ENCODE measurements around the gene PLAGL1.
"Not testable (repeated sequence)": the region's sequence is repeated elsewhere in the genome, so short reads cannot be mapped to it uniquely, and the experiment has no call there.

PLAGL1 gene

DNA sequence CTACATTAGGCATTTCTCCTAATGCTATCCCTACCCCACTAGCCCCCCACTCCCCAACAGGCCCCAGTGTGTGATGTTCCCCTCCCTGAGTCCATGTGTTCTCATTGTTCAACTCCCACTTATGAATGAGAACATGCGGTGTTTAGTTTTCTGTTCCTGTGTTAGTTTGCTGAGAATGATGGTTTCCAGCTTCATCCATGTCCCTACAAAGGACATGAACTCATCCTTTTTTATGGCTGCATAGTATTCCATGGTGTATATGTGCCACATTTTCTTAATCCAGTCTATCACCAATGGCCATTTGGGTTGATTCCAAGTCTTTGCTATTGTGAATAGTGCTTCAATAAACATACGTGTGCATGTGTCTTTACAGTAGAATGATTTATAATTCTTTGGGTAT lies 1.6 kb upstream of the PLAGL1 start:
- DNase-seq (ENCODE audit: low read depth in 2 of 2), result not testable (repeated sequence)

DNA sequence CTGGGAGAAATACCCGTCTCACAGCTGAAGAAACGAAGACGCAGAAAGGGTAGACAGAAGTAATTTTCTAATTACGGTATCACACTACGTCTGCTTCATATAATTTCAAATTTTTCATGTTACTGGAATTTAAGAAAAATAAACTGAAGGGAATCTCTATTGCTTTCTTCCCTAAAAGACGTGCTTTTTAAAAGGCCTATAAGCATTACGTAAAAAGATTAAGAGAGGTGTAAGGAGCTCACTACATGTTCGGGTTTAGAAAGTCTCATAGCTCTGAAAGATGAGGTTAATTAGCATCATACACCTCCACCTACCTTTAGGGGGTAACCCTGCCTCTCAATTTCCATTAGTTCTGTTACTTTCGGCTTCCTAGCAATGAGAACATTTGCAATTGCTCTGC lies 787 bp upstream of the PLAGL1 start:
- DNase-seq (ENCODE audit: low read depth in 2 of 2), result no peak

GRCh38 chr6:144007478-144008119 lies 460 bp downstream of the PLAGL1 start:
- DNase-seq (ENCODE audit: low read depth in 2 of 2), result peak in 1 of 2 donors; percentile 2

GRCh38 chr6:144006736-144007477 lies 1.2 kb downstream of the PLAGL1 start:
- DNase-seq (ENCODE audit: low read depth in 2 of 2), result peak in 1 of 2 donors; percentile 2

GRCh38 chr6:143999406-143999805 lies 8.7 kb downstream of the PLAGL1 start:
- no peak for DNase-seq (ENCODE audit: low read depth in 2 of 2)

DNA sequence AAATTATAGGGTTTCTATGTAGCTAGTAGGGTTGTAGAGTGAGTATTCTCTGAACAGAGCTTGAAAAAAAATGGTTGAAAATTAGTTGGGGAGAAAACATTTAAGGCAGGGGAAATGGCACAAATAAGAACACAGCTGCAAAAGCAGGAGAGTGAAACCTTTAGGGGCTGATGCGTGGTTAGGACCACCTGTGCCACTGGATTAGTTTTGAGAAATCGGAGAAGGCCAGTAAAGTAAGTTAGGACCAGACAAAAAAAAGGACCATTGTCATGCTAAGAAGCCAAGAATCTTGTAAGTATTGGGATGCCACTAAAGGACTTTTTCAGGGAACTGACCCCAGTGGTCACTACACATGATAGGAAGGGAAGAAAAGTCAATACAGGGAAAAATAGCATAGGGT lies 9.4 kb downstream of the PLAGL1 start:
- DNase-seq (ENCODE audit: low read depth in 2 of 2), result no peak

- no peak for DNase-seq (ENCODE audit: low read depth in 2 of 2)
Observed at GRCh38 chr6:143993965-143994646, 14.0 kb downstream of the PLAGL1 start.

DNA sequence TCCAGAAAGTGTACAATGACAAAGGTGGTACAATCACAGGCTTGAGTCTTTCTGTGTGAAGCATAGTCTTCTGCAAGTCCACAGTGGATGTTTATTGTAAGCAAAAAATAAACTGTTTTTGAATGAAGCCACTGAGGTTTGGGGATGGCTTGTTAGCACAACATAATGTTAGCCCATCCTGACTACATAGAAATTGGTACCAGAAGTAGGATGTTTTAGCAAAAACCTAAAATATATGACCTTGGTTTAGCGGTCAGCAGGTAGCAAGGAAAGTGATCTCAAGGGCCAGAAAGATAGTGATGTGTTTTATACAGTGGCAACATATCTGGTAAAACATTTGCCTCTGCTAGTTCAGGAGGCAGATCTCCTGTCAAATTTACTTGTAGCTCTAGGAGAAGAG lies 15.8 kb downstream of the PLAGL1 start:
- DNase-seq (ENCODE audit: low read depth in 2 of 2), result no peak

DNA sequence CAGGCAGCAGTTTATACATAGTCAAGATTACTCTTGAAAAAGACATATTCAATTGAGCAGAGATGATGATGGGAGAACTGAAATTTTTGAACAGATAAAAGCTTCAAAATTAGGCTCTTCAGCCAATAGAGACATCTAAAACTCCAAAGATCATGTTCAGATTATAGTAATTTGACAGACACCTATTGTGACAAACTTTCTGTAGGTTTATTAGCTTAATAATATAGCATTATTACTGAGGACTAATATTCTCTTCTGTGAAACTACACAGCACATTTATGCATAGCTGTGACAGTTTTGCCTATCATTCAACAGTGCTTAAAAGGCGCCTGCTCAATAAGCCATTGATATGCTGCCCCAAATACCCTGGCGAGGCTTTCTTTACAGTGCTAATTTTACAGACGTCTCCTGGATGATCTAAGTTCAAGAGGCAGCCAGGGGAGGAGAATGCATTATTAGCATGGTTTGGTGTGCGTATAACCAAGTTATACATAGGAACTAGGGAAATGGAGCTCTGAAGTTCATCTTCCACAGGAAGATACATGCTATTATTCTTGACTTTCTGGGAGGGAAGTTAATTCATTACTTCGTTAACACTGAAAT lies 21.5 kb downstream of the PLAGL1 start:
- no peak for DNase-seq (ENCODE audit: low read depth in 2 of 2)

DNA sequence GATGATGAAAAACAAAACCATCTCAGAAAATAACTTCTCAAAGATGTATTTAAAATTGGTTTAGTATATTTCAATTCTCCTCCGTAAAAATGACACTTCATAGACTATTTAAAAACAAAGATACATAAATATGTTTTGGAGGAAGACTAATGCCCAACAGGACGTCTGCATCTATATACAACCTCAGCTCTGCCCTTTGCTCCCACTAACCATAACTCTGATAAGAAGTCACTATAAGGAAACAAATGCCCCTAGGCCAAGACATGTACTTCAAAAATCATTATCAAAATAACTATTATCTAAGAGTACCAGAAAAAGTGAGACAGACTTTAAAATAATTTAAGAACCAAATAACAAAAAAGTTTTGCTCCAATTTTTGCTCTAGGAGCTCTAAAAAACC lies 23.4 kb downstream of the PLAGL1 start:
- DNase-seq (ENCODE audit: low read depth in 2 of 2), result no peak

DNA sequence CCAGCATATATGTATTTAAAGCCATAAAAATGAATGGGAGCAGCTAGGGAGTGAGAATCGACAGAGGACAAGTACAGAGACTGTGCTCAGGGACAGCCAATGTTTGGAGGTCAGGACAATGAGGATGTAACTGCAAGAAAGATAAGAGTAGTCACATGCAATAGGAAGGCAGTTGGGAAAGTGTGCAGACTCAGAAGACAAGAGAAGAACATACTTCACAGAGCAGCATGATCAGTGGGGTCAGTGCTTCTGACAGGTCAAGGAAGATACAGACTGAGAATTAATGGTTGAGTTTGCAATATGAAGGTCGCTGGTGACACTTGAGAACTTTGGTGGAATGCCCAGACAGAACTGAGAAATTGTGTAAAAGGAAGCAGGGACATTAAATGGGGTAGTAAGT lies 25.1 kb downstream of the PLAGL1 start:
- DNase-seq (ENCODE audit: low read depth in 2 of 2), result no peak

GRCh38 chr6:143980921-143981320 lies 27.1 kb downstream of the PLAGL1 start:
- DNase-seq (ENCODE audit: low read depth in 2 of 2), result no peak

- DNase-seq (ENCODE audit: low read depth in 2 of 2), result no peak
Observed at GRCh38 chr6:143976806-143977349, 31.2 kb downstream of the PLAGL1 start.

DNA sequence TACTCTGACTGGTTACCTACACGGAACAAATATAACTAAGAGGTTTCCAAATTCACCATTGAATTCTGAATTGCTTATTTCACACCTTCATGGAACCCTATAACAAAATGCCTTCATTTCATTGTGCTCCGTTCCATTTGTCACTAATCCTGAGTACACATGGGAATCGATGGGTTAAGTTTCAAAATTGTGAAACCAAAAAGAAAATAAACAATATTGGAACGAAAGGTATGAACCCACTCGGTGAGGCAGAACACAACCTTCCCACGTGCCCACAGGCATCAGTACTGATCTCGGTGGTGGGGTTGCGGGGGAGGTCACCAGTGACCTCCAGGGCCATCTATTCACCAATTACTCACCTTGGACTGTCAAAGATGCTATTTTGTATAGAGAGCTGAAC lies 34.0 kb downstream of the PLAGL1 start:
- DNase-seq (ENCODE audit: low read depth in 2 of 2), result no peak

- DNase-seq (ENCODE audit: low read depth in 2 of 2), result no peak
Observed at GRCh38 chr6:143973097-143973966, 34.7 kb downstream of the PLAGL1 start.

DNA sequence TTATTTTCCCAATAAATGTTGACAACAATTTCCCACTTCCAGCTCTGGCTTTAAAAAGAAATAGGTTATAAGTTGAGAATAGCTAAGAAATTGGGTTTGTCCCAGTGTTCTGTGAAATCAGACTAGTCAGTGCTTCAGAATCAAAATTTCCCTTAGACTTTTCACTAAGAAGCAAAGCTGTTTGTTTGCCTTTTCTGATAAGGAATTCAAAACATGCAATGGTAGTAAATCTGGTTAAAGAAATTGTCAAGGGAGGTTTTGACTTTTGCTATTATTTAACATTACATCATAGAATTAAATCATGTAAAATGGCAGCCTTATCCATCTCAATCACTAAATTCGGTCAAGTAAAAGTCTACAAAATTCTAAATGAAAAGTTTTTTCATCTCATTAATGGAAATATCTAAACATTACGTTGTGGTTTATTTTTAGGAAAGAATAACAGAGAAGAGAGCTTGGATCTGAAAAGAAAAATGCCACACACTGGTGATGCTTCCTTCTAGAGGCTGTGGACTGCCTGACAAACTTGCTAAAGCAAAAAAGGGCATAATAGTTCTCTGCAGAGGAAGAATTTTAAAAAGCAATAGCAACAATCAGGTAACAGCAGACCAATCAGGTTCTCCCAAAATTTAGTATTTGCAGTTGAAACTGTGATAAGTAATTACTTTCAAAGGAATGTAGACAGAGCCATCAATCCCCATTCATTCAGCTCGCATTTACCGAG lies 36.4 kb downstream of the PLAGL1 start:
- DNase-seq (ENCODE audit: low read depth in 2 of 2), result no peak

DNA sequence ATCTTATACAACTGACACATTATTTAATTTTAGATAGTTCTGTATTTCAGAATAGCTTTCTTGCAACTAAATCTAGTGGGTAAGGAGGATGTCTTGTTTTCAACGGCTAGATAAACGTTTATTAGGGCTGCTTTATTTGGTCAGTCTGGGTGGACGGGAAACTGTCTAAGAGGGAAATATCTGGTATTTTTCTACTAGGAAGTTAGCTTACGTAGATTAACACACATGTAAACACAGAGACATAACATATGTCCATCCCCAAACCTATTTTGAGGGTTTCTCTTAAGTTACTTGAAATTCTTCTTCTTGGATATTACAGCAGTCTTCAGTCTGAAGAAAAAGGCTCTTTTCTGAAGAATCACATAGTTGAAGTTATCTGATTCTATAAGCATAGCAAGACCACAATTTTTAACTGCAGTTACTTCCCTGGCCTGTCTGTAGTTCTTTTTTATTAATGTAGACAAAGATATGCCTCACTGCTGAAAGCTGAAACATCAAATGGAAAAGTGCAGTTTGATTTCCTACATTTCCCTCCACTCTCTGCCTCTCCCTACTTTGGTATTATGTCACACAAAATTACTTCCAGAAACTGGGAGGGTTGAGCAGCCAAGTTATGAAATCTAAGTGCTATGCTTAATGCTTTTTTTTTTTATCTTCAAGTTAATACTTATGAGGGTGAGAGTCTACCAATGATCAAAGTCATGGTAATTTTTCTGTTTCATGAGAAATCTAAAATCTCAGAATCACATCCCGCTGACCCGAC lies 37.4 kb downstream of the PLAGL1 start:
- DNase-seq (ENCODE audit: low read depth in 2 of 2), result no peak

DNA sequence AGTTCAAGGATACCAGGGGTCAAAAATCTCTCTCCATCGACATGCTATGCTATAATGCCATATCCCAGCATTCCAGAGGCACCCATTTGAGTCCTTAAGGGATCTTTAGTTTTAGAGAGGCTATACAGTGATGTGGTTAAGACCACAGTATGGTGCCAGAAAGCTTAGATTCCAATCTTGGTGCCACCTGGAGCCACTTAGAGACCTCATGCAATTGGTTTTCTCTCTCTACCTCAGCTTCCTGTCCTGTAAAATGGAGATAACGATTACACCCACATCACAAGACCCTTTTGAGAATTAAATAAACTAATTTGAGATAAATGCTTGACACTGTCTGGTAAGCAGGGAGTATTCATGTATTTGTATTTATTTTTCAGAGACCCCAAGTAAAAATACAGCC lies 39.0 kb downstream of the PLAGL1 start:
- DNase-seq (ENCODE audit: low read depth in 2 of 2), result no peak

- no peak for DNase-seq (ENCODE audit: low read depth in 2 of 2)
Observed at GRCh38 chr6:143967706-143968376, 40.2 kb downstream of the PLAGL1 start.

Data from stimulated activated CD4-positive, alpha-beta T cell treated with anti-CD3 and anti-CD28 coated beads, Interleukin-15, amount 100 ng/mL, for 48 hours (primary cell).